ENCODE results near the gene PIR. TPM values are rescaled to one million over a fixed set of nuclear protein-coding genes. Genes with fewer than 3 reads are reported as not detected.

PIR gene
- total and polyA plus RNA-seq, 12 donors, result 11.9 to 48.6 (median 21.4) TPM

GRCh38 chrX:15499976-15500375 lies 6.8 kb upstream of the PIR start:
- Histone ChIP-seq H3K36me3 (replicated peaks in 1 of 2) (no peaks in the 10 kb centered on the region), H3K4me1 (replicated peaks in 1 of 2) (no peaks in the 10 kb centered on the region), H3K27me3 (peaks cover 11% of the 10 kb centered on the region), H3K4me3 (no peak overlapping the region), H3K27ac (no peak overlapping the region), H3K9me3 (replicated peaks in 1 of 3) (no peaks in the 10 kb centered on the region)
- DNase-seq, result no peak
- intact Hi-C loops (cut with DNase I), result loop anchor here in 1 of 2 donors (10.0 kb wide), 1 partner anchor 65 kb away; no protein-coding TSS in a partner anchor
- WGBS, 4 donors, result 69 to 82% (median 74%) methylated on average over 3 of the region's 3 CpGs
- TF ChIP-seq CTCF (IDR thresholded peaks at IDR 0.05) (no peak), POLR2A (IDR thresholded peaks at IDR 0.05) (no peak)

GRCh38 chrX:15498741-15499140 lies 5.6 kb upstream of the PIR start:
- H3K27ac ChIP-seq, result no peak overlapping the region
- no peak for DNase-seq
- H3K4me3 ChIP-seq, result no peak overlapping the region
- no peaks in the 10 kb centered on the region for H3K4me1 ChIP-seq (replicated peaks in 1 of 2)
- no peaks in the 10 kb centered on the region for H3K36me3 ChIP-seq (replicated peaks in 1 of 2)
- no peaks in the 10 kb centered on the region for H3K9me3 ChIP-seq (replicated peaks in 1 of 3)
- no peak for TF ChIP-seq POLR2A (IDR thresholded peaks at IDR 0.05)
- intact Hi-C loops (cut with DNase I), result loop anchor here in 1 of 2 donors (10.0 kb wide), 1 partner anchor 66 kb away; no protein-coding TSS in a partner anchor
- H3K27me3 ChIP-seq, result peaks cover 20% of the 10 kb centered on the region
- 54 to 80% (median 66%) methylated on average over 2 of the region's 2 CpGs for WGBS, 4 donors

GRCh38 chrX:15497865-15498264 lies 4.7 kb upstream of the PIR start:
- Histone ChIP-seq H3K27ac (no peak overlapping the region), H3K36me3 (replicated peaks in 1 of 2) (no peaks in the 10 kb centered on the region), H3K9me3 (replicated peaks in 1 of 3) (no peaks in the 10 kb centered on the region), H3K27me3 (peaks cover 20% of the 10 kb centered on the region), H3K4me1 (replicated peaks in 1 of 2) (no peaks in the 10 kb centered on the region), H3K4me3 (no peak overlapping the region)
- TF ChIP-seq POLR2A (IDR thresholded peaks at IDR 0.05) (no peak), CTCF (IDR thresholded peaks at IDR 0.05) (peak; percentile 25 to 59 (median 50))
- intact Hi-C loops (cut with DNase I), result loop anchor here in 1 of 2 donors (10.0 kb wide), 1 partner anchor 67 kb away; no protein-coding TSS in a partner anchor
- 6 to 21% (median 12%) methylated on average over 3 to 4 of the region's 4 CpGs for WGBS, 4 donors
- peak; percentile 33 to 71 (median 50) for DNase-seq

GRCh38 chrX:15496824-15497223 lies 3.7 kb upstream of the PIR start:
- peaks cover 19% of the 10 kb centered on the region for H3K27me3 ChIP-seq
- intact Hi-C loops (cut with DNase I), result loop anchor here in 1 of 2 donors (10.0 kb wide), 1 partner anchor 68 kb away; no protein-coding TSS in a partner anchor
- no peaks in the 10 kb centered on the region for H3K4me1 ChIP-seq (replicated peaks in 1 of 2)
- 51 to 60% (median 57%) methylated on average over 4 of the region's 4 CpGs for WGBS, 4 donors
- no peak overlapping the region for H3K27ac ChIP-seq
- no peak for DNase-seq
- no peak for TF ChIP-seq POLR2A (IDR thresholded peaks at IDR 0.05)
- TF ChIP-seq CTCF (IDR thresholded peaks at IDR 0.05), result no peak
- H3K36me3 ChIP-seq (replicated peaks in 1 of 2), result no peaks in the 10 kb centered on the region
- H3K4me3 ChIP-seq, result no peak overlapping the region
- H3K9me3 ChIP-seq (replicated peaks in 1 of 3), result no peaks in the 10 kb centered on the region

- 67 to 82% (median 80%) methylated on average over 4 of the region's 4 CpGs for WGBS, 4 donors
- no peak overlapping the region for H3K27ac ChIP-seq
- peaks cover 18% of the 10 kb centered on the region for H3K27me3 ChIP-seq
- intact Hi-C loops (cut with DNase I), result loop anchor here in 1 of 2 donors (10.0 kb wide), 1 partner anchor 69 kb away; no protein-coding TSS in a partner anchor
- no peak for TF ChIP-seq CTCF (IDR thresholded peaks at IDR 0.05)
- TF ChIP-seq POLR2A (IDR thresholded peaks at IDR 0.05), result no peak
- no peak overlapping the region for H3K4me3 ChIP-seq
- H3K9me3 ChIP-seq (replicated peaks in 1 of 3), result no peaks in the 10 kb centered on the region
- no peak for DNase-seq
- H3K4me1 ChIP-seq (replicated peaks in 1 of 2), result no peaks in the 10 kb centered on the region
- H3K36me3 ChIP-seq (replicated peaks in 1 of 2), result no peaks in the 10 kb centered on the region
These were observed 2.7 kb upstream of the PIR start for GRCh38 chrX:15495801-15496200.

Data from adrenal gland (tissue), 12 donors.